GM10266 (cell line): Measurements from ENCODE around the gene NFKBIA.

Source experiments
- DNase-seq: peaks from one replicate; pipeline ENCODE4 v3.0.0; 2012; ENCODE audit errors: extremely low spot score
- CTCF ChIP-seq: IDR thresholded peaks from 2 replicates; pipeline ENCODE4 v1.5.1; 2012; ENCODE audit warnings: mild to moderate bottlenecking, low read depth; ENCODE audit not compliant: control insufficient read depth, insufficient read depth; ENCODE audit errors: missing control alignments

The NFKBIA gene

GRCh38 chr14:35418093-35418492 lies 13.5 kb upstream of the NFKBIA start:
- no peak for TF ChIP-seq CTCF
- DNase-seq: no peak

GRCh38 chr14:35416108-35416750 lies 11.7 kb upstream of the NFKBIA start:
- peak; percentile 56 for DNase-seq
- no peak for TF ChIP-seq CTCF

- no peak for TF ChIP-seq CTCF
These were observed 9.8 kb upstream of the NFKBIA start for GRCh38 chr14:35414365-35414764.

GRCh38 chr14:35412272-35413056 lies 7.9 kb upstream of the NFKBIA start:
- no peak for TF ChIP-seq CTCF
- no peak for DNase-seq

More at GRCh38 chr14:35414365-35414764, 9.8 kb upstream of the NFKBIA start:
- DNase-seq: no peak

GRCh38 chr14:35410858-35411257 lies 6.3 kb upstream of the NFKBIA start:
- no peak for DNase-seq
- no peak for TF ChIP-seq CTCF

- TF ChIP-seq CTCF: no peak
- no peak for DNase-seq
These were observed 5.0 kb upstream of the NFKBIA start for GRCh38 chr14:35409595-35409994.

GRCh38 chr14:35408026-35408425 lies 3.5 kb upstream of the NFKBIA start:
- TF ChIP-seq CTCF: no peak
- no peak for DNase-seq
